Measurements from ENCODE around the gene TEX9.

GRCh38 chr15:56322444-56322843 is 42.8 kb upstream of the TEX9 start:
- TF ChIP-seq CTCF (IDR thresholded peaks at IDR 0.05) (no peak), POLR2A (IDR thresholded peaks at IDR 0.05) (no peak)

All from testis (tissue), 2 donors.